Lower leg skin (tissue), 3 donors: ENCODE measurements around the gene ELF4.

Experiments used
- POLR2A ChIP-seq, 2 donors: fragments of 450-650 bp; IDR thresholded peaks; one replicate each; pipeline ENCODE4 v1.6.1; 2016 to 2017; ENCODE audit warnings: antibody characterized with exemption in 2 of 2, mild to moderate bottlenecking in 1 of 2, moderate library complexity in 1 of 2
- TF ChIP-seq, protein P1 (sequence below), 3 donors: fragments of 450-650 bp; IDR thresholded peaks; one replicate each; pipeline ENCODE4 v1.5.1; 2016; ENCODE audit warnings: antibody characterized with exemption in 3 of 3, mild to moderate bottlenecking in 3 of 3, moderate library complexity in 2 of 3

GRCh38 chrX:130028196-130028595 is 82.1 kb downstream of the ELF4 start:
- TF ChIP-seq, protein P1, sequence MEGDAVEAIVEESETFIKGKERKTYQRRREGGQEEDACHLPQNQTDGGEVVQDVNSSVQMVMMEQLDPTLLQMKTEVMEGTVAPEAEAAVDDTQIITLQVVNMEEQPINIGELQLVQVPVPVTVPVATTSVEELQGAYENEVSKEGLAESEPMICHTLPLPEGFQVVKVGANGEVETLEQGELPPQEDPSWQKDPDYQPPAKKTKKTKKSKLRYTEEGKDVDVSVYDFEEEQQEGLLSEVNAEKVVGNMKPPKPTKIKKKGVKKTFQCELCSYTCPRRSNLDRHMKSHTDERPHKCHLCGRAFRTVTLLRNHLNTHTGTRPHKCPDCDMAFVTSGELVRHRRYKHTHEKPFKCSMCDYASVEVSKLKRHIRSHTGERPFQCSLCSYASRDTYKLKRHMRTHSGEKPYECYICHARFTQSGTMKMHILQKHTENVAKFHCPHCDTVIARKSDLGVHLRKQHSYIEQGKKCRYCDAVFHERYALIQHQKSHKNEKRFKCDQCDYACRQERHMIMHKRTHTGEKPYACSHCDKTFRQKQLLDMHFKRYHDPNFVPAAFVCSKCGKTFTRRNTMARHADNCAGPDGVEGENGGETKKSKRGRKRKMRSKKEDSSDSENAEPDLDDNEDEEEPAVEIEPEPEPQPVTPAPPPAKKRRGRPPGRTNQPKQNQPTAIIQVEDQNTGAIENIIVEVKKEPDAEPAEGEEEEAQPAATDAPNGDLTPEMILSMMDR (IDR thresholded peaks at IDR 0.05): no peak
- no peak for TF ChIP-seq POLR2A (IDR thresholded peaks at IDR 0.05)
